IPS-18c (cell line): ENCODE results near the gene M1AP.

Experiments
- H3K4me3 ChIP-seq: 2 replicates; pipeline ENCODE4 v1.7.0; 2013; ENCODE audit warnings: low read depth, mild to moderate bottlenecking, low read length, moderate library complexity; ENCODE audit not compliant: insufficient read depth
- H3K9me3 ChIP-seq: one replicate; pipeline ENCODE4 v1.6.1; 2013; ENCODE audit warnings: mild to moderate bottlenecking, low read length, moderate library complexity; ENCODE audit not compliant: control insufficient read depth, insufficient read depth

Gene M1AP, protein sequence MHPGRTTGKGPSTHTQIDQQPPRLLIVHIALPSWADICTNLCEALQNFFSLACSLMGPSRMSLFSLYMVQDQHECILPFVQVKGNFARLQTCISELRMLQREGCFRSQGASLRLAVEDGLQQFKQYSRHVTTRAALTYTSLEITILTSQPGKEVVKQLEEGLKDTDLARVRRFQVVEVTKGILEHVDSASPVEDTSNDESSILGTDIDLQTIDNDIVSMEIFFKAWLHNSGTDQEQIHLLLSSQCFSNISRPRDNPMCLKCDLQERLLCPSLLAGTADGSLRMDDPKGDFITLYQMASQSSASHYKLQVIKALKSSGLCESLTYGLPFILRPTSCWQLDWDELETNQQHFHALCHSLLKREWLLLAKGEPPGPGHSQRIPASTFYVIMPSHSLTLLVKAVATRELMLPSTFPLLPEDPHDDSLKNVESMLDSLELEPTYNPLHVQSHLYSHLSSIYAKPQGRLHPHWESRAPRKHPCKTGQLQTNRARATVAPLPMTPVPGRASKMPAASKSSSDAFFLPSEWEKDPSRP

DNA sequence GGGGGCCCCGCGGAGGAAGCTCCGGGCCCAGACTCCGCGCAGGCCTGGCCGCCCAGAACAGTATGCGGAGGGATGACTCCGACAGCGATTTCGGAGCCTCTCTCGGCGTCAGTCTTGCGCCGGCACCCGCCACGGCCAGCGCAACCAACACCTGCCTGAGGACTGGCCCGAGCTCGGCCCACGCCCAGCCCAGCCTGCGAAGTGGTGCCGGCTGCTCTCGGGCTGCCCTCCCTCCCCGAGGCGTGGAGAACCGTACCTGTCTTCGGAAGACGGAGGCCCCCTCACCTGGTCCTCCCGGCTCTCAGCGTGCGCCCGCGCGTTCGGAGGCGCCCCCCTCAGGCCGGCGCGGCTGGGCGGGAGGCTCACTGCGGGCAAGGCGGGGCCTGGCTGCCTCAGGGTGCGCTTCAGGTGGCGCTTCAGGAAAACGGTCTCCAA is at the start of gene M1AP:
M1AP (minus strand) TSS at position 322 of the 435 bp plus-strand sequence. CDS start 8,055 bp downstream, outside the sequence.
- H3K4me3 ChIP-seq = peak within 1 kb of the TSS; percentile 55

DNA sequence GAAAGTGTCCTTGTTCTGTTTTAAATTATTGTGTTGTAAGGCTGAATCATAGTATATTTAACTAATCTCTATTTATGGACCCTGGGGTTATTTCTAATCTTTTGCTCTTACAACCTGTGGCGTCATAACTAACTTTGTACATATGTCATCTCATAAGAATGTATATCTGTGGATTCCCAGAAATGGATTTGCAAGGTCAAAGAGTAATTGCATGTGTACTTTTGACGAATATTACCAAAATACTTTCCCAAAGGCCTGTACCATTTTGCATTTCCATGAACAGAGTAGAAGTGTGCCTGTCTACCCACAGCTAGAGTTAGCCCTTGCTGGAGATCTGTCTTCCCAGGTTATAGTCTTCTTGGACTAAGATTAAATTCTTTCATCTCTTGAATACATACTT is 48.7 kb upstream of the M1AP start:
- Histone ChIP-seq H3K4me3 (no peak overlapping the region), H3K9me3 (peaks cover 2% of the 10 kb centered on the region)

More for the DNA sequence above, at the start of gene M1AP:
- H3K9me3 ChIP-seq = peaks cover 2% of the 10 kb centered on the region

DNA sequence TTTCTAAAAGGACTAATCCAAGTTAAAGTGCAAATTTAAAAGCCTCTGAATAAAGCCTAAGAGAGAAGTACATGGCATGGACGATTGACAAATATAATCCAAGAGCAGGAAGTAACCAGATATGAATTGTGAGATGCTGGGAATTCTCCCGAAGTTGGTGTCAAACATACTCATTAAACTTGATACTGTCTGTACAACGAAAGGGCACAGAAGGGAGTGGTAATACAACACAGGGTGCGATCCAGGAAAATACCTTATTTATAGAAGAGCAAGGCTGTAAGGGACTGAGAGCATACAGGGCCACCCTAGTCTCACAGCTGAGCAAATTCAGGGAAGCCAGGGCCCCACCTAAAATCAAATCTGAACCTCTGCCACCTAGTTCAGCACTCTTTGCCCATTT is 47.5 kb upstream of the M1AP start:
- Histone ChIP-seq H3K4me3 (no peak overlapping the region), H3K9me3 (no peaks in the 10 kb centered on the region)

DNA sequence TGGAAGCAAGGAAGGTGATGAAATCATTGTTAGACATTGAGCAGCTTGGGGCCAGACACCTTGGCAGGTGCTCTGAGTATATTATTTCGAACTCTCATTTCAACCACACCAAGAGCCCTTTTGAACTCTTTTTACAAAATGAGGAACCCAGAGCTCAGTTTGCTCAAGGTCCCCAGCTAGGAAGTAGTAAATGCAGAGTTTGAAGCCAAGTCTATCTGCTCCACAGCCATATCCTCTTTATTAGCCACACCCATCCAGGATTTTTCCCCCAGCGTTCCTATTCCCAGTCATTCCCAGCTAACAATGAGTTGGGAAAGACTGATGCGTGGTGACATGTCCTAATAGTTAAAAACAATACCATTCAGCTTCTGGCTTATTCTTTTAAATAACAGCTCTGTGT is 46.2 kb upstream of the M1AP start:
- Histone ChIP-seq H3K9me3 (no peaks in the 10 kb centered on the region), H3K4me3 (no peak overlapping the region)

DNA sequence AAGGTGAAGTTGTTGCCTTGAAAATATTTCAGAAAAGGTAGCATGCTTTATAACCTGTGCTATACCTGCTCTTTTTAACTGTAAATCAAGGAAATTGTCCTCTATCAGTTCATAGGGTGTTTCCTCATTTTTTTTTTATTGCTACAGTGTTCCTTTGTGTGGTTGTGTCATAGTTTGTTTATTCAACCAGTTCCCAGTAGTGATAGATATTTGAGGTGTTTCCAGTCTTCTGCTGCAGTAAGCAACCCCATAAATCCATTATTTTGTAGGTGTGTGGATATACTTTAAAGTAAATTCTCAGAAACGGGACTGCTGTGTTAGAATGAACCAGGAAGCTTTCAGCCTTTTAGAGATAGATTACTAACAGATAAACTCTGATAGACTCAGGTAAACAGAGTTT is 45.5 kb upstream of the M1AP start:
- no peaks in the 10 kb centered on the region for H3K9me3 ChIP-seq
- no peak overlapping the region for H3K4me3 ChIP-seq

DNA sequence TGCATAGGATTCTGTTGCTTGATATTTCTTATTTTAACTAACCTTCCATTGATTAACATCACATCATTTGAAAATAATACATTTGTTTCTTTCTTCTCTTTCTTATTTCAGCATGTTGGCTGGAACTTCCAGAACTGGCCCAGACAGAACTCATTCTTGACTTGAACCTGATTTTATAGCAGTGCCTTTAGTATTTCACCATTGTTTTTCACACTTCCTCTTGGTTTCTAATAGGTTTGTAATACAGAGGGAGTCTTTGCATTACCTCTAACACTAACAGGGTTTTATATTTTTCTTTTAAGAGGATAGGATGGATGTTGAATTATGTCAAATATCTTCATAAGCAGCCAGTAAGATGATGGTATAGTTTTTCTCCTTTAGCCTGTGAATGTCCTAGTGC is 45.1 kb upstream of the M1AP start:
- no peaks in the 10 kb centered on the region for H3K9me3 ChIP-seq
- H3K4me3 ChIP-seq = no peak overlapping the region

DNA sequence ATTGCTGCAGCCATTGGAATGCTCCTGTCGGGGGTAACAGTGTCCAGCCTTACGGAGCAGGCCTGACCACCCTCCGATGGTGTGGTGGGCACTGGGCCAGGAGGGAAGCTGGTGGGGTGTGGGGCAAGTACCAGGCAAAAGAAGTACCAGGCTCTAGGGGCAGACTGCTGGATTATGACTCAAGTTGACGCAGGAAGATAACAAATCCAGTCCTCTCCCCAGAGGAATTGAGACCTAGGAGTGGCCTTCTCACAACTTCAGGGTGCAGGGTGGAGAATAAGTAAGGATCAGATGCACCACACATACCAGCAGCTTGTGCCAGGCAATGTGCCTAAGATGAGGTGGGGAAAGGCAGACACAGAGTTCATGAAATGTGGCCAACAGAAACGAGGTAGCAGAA is 43.8 kb upstream of the M1AP start:
- H3K9me3 ChIP-seq = no peaks in the 10 kb centered on the region

DNA sequence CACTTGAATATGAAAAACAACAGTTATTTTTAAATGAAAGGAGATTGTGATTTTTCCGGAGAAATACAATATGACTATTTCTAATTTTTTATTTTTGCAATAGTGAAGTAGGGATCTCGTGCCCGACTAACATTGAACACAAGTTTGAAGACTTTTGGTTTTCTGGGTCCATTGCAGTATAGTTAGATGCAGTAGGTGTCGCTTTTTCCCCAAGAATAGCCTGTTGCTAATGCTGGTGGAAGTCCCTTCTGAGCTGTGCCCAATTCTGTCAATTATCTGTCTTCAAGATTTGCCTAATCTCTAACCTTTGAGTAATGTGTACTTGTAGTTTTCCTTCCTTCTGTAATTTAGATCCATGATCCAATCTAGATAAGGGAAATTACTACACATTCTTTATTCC is 42.4 kb upstream of the M1AP start:
- Histone ChIP-seq H3K9me3 (no peaks in the 10 kb centered on the region), H3K4me3 (no peak overlapping the region)

More for the DNA sequence above, 43.8 kb upstream of the M1AP start:
- H3K4me3 ChIP-seq = no peak overlapping the region

DNA sequence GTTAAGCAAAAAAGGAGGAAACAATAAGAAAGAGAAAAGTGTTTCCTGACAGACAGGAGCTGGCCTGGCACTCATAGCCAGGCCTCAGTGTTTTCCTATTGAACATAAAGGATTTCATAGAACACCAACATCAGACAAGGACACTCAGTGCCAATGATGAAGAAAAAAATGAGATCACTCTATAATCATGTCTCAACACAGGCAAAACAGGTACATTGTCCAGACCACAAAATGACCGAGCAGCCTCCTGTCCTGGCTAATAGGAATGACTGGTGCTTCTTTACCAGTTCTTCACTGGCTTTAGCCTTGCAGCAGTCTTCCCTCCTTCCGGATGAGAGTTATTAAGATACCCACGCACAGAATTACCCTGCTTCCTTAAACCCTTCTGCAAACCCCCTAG is 41.5 kb upstream of the M1AP start:
- Histone ChIP-seq H3K4me3 (no peak overlapping the region), H3K9me3 (no peaks in the 10 kb centered on the region)

DNA sequence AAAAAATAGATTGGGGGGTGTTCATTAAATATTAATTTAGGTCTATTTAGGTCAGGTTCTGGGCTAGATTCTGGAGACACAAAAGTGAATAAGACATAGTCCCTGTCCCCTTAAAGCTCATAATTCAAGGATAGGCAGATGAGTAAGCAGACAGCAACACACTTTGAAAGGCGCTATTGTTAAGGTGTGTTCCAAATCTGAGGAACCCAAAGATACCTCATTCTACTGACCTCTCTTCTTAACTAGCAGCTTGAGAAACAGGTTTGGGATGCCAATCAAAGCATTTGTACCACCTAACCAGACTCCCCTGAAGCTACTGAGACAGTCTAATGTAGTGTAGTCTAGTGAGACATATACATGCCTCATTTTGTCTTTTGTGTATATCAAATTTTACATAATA is 40.8 kb upstream of the M1AP start:
- no peaks in the 10 kb centered on the region for H3K9me3 ChIP-seq
- H3K4me3 ChIP-seq = no peak overlapping the region

DNA sequence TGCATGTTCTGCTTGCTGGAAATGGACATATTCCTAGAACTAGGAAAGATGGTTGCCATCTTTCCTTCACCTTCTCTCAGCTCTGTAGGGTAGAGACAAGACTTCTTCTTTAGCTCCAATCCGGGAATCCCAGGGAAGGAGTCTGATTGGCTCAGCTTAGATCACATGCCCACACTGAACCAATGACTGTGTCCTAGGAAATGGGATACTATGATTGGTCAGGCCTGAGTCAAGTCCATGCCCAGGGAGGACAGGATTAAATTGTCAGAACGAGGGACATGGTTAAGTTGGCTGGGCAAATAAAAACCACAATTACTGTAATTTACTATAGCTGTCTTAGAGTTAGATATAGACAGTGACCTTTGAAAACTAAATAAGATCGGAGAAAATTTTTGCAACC is 37.3 kb upstream of the M1AP start:
- Histone ChIP-seq H3K4me3 (no peak overlapping the region), H3K9me3 (no peaks in the 10 kb centered on the region)

DNA sequence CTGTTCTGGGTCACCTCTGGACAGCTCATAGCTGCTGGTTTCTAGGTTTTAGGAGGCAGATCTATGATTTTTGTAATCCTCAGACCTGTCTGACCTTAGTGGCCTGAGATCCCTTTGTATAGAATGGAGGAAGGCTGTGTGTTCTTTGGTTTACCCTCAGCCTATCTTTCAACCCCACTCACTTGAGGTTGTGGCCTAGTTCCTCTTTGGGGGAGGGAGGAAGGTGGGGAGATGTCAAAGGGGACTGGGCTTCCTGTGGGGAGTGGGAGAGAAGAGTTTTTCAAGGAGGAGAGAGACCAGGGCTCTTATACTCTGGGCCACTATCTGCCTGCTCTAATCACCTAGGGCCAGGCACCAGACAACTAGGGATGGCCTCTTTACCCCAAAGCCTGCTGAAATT is 34.4 kb upstream of the M1AP start:
- Histone ChIP-seq H3K4me3 (no peak overlapping the region), H3K9me3 (no peaks in the 10 kb centered on the region)

DNA sequence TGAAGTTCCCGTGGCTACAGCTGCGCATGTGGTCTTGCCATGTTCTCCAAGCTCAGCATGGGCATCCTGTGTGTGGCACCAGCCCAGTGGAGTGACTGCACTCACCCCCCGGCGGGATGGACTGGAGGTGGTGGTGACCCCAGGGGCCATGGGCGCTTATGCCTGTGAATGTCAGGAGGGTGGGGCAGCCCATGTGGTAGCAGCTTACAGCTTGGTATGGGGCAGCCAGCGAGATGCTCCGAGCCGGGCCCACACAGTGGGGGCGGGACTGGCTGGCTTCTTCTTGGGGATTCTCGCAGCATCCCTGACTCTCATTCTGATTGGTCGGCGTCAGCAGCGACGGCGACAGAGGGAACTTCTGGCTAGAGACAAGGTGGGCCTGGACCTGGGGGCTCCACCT is 31.5 kb upstream of the M1AP start:
- H3K4me3 ChIP-seq = no peak overlapping the region
- H3K9me3 ChIP-seq = no peaks in the 10 kb centered on the region

DNA sequence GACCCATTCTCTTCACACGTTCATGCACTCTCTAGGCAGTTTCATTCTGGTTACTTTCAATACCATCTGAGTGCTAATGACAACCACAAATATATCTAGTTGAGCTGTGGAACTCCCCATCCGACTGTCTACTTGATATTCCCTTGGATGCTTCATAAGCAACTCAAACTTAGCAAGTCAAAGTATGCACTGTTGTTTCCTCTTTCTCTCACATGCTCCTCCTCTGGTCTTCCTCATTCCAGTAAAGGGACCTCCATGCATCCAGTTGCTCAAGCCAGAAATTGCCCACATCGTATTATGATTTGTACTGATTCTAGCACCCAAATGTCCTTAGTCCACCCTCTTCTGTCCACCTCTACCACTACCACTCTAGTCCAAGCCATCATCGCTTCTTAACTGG is 28.2 kb upstream of the M1AP start:
- H3K9me3 ChIP-seq = no peaks in the 10 kb centered on the region
- H3K4me3 ChIP-seq = no peak overlapping the region

DNA sequence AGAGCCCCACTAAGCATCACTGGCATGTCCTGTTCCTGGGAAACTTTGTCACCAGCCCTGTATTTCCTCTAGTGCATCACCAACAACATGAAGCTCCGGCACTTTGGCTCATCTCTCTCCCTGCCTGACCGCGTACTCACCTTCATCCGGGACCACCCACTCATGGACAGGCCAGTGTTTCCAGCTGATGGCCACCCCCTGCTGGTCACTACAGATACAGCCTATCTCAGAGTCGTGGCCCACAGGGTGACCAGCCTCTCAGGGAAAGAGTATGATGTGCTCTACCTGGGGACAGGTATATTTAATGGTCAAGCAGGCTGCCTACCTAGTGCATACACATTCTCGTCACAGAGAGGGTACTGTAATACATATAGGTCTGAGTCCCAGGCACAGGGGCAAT is 27.0 kb upstream of the M1AP start:
- H3K9me3 ChIP-seq = no peaks in the 10 kb centered on the region

DNA sequence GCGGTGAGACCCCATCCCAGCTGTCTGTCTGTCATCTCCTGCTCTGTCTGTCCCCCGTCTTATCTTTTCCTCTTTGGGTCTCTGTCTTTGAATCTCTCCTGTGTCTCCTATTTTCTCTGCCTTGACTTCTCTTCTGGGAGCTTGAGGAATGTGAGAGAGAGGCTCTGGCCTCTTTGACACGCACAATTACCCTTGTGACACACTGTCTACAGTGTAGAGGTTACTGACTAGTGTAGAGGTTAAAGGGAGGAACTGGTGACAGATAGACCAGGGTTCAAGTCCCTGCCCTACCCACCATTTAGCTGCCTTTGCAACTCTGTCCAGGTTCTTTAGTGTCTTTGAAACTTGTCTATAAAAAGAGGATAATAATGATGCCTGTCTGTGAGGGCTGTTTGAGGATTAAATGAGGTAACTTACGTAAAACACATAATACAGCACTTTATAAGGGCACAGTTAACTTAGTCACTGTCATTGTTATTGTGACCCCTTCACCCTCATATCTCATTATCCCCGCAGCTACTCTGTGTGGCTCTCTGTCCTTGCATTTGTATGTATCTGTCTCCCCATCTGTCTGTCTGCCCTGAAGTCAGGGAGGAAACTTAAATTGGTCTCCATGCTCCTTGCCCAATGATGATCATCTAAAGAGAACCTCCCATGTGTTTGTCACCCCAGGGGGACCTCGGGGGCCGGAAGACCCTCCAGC is 25.8 kb upstream of the M1AP start:
- Histone ChIP-seq H3K4me3 (no peak overlapping the region), H3K9me3 (no peaks in the 10 kb centered on the region)

More for the DNA sequence above, 27.0 kb upstream of the M1AP start:
- H3K4me3 ChIP-seq = no peak overlapping the region

DNA sequence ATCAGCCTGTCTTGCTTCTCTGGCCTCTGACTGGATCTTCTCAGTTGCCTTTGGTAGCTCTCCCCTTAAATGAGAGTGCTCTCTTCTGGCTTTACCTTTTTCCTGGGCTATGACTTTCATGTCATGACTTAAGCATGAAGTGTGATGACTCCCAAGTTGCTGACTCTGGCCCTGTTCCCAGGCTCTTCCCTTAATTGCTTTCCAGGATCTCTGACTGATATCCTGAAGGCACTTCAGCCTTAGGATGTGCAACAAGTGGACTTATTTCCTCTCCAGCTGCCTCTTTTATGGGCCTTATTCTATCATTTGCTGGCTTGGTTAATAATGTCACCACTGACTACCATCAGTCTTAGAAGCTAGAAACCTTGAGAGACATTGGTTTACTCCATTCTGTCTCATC is 23.3 kb upstream of the M1AP start:
- no peaks in the 10 kb centered on the region for H3K9me3 ChIP-seq
- H3K4me3 ChIP-seq = no peak overlapping the region

DNA sequence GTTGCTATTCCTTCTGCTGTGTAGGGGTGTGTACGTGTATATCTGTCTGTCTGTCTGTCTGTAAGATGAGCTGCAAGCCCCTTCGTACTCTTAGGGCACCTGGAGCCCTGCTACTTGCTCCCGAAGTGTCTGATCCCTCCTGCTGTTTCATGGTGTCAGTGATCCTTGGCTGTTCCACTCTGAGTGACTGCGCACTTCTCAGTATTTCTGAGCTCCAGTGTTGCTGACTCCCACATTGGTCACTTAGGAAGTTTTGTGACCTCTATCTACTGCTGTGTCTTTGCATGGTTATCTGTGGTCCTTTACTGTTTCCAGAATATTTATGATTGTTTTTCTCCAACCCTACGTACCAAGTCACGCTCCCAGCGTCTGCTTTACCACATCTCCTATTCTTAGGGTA is 22.1 kb upstream of the M1AP start:
- Histone ChIP-seq H3K4me3 (no peak overlapping the region), H3K9me3 (no peaks in the 10 kb centered on the region)
